ENCODE measurements around the gene VPS13A.
"Not testable (repeated sequence)": the region's sequence is repeated elsewhere in the genome, so short reads cannot be mapped to it uniquely, and the experiment has no call there.

Gene VPS13A

DNA sequence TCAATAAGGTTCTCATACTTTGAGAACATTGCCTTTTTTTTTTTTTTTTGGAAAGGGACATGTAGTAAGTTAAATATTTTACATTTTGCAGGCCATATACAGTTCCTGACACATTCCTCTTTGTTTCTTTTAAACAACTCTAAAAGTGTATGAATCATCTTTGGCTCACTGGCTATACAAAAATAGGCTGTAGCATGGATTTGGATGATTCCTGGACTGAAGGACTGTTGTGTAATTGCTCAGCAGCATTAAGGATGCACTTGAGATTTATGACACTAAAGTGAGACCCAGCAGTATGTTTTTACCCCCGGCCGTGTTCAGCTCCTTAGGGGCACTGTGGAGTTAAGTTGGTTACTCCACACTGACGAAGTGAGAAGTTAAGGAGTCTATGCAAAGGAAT is 41.3 kb downstream of the VPS13A start:
- Histone ChIP-seq H3K9me3 (no peaks in the 10 kb centered on the region), H3K36me3 (replicated peaks) (peaks cover 3% of the 10 kb centered on the region; the same call in 1 of the 2 replicates), H3K27me3 (ENCODE audit: low read depth) (no peaks in the 10 kb centered on the region), H3K4me1 (no peaks in the 10 kb centered on the region), H3K4me3 (no peak overlapping the region)
- no peak for DNase-seq (ENCODE audit: low spot score in 2 of 2)
- in situ Hi-C loops (cut with MboI; ENCODE audit: low sequenced_read_pairs), result no loop called here

DNA sequence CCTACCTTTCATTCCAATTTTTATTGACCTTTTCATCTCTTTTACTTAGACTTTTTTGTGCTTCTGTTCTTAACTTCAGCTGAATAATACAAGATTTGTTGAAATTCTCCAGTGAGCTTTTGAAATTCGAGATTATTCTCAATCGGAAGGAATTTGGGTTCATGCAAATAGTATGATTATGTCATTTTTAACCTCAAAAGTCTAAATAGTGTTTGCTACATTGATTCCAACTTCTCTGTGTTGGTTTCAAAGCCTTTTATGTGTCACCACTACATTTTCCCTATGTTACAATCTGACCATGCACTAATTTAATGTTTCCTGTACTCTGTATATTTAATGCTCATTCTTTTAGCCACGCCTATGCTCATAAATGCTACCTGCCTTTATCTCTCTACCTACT is 44.1 kb downstream of the VPS13A start:
- no peaks in the 10 kb centered on the region for H3K9me3 ChIP-seq
- no peaks in the 10 kb centered on the region for H3K27me3 ChIP-seq (ENCODE audit: low read depth)
- no peak overlapping the region for H3K4me3 ChIP-seq
- in situ Hi-C loops (cut with MboI; ENCODE audit: low sequenced_read_pairs), result no loop called here
- H3K4me1 ChIP-seq, result no peaks in the 10 kb centered on the region
- peaks cover 3% of the 10 kb centered on the region; the same call in 1 of the 2 replicates for H3K36me3 ChIP-seq (replicated peaks)
- no peak for DNase-seq (ENCODE audit: low spot score in 2 of 2)

DNA sequence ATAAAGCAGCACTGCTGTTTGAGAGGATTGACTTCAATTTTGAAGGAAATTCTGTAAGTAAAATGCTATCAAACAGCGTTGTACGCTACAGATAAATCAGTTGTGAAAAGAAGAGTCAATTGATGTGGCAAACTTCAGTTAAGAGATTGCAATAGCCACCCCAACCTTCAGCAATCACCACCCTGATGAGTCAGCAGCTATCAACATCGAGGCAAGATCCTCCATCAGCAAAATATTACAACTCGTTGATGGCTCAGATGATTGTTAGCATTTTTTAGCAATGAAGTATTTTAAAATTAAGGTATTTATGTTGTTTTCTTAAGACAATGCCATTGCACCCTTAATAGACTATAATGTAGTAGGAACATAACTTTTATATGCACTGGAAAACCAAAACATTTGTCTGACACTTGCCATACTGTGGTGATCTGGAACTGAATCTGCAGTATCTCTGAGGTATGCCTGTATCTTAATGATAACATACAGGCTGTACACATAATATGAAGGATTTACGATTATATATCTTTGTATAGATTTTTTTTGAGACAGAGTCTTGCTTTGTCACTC is 47.5 kb downstream of the VPS13A start:
- Histone ChIP-seq H3K9me3 (no peaks in the 10 kb centered on the region), H3K4me3 (no peak overlapping the region), H3K36me3 (replicated peaks) (peaks cover 14% of the 10 kb centered on the region), H3K4me1 (no peaks in the 10 kb centered on the region), H3K27me3 (ENCODE audit: low read depth) (no peaks in the 10 kb centered on the region)
- no peak for DNase-seq (ENCODE audit: low spot score in 2 of 2)
- in situ Hi-C loops (cut with MboI; ENCODE audit: low sequenced_read_pairs), result no loop called here

DNA sequence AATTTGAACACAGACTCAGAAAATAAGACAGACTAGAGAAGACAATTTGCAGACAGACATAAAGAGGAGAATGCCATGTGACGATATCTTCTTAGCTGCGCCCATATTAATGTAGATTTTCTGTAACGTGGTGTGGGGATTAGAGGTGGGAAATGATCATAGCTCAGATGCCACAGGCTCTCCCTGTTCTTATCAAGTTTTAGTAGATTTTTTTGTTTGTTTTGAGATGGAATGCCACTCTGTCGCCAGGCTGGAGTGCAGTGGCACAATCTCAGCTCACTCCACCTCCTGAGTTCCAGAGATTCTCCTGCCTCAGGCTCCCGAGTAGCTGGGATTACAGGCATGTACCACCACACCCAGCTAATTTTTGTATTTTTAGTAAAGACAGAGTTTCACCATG is 59.4 kb downstream of the VPS13A start:
- Histone ChIP-seq H3K36me3 (replicated peaks) (peaks cover 2% of the 10 kb centered on the region), H3K4me1 (no peaks in the 10 kb centered on the region), H3K27me3 (ENCODE audit: low read depth) (no peaks in the 10 kb centered on the region), H3K4me3 (no peak overlapping the region), H3K9me3 (no peaks in the 10 kb centered on the region)
- no peak for DNase-seq (ENCODE audit: low spot score in 2 of 2)
- in situ Hi-C loops (cut with MboI; ENCODE audit: low sequenced_read_pairs), result no loop called here

DNA sequence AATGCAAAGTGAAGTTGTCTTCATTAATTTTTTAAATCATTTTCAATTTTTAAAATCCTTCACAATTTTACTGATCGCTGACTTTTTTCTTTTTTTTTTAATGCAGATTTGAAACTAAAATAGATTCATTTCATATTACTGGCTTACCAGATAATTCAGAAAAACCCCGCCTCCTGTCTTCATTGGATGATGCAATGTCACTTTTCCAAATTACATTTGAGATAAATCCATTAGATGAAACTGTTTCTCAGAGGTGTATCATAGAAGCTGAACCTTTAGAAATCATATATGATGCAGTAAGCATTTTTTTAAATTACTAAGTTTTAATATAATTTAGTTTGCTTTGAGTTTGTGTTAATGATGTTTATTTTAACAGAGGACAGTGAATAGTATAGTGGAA is 60.6 kb downstream of the VPS13A start:
- no peaks in the 10 kb centered on the region for H3K4me1 ChIP-seq
- H3K9me3 ChIP-seq, result no peaks in the 10 kb centered on the region
- in situ Hi-C loops (cut with MboI; ENCODE audit: low sequenced_read_pairs), result no loop called here
- no peaks in the 10 kb centered on the region for H3K27me3 ChIP-seq (ENCODE audit: low read depth)
- no peak for DNase-seq (ENCODE audit: low spot score in 2 of 2)
- H3K4me3 ChIP-seq, result no peak overlapping the region
- peaks cover 5% of the 10 kb centered on the region for H3K36me3 ChIP-seq (replicated peaks)

DNA sequence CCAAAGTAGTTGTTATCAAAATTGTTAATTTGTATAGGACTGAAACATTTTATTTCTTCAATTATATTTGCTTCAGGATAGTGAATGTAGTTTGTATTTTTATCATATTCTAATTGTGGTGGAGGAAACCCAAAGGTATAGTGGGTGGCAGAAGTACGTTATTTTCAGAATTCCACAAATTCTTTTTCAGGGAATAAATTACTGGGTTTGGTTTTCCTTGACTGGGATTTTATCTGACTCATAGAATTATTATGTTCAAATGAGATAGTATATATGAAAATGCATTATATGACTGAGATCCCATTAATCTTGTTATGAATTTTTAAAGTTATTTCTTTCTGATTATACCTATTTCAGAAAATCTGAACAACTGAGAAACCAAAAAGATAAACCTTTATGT is 73.7 kb downstream of the VPS13A start:
- in situ Hi-C loops (cut with MboI; ENCODE audit: low sequenced_read_pairs), result no loop called here
- Histone ChIP-seq H3K4me3 (no peak overlapping the region), H3K4me1 (no peaks in the 10 kb centered on the region), H3K27me3 (ENCODE audit: low read depth) (no peaks in the 10 kb centered on the region), H3K9me3 (no peaks in the 10 kb centered on the region), H3K36me3 (replicated peaks) (no peaks in the 10 kb centered on the region)
- DNase-seq (ENCODE audit: low spot score in 2 of 2), result no peak

DNA sequence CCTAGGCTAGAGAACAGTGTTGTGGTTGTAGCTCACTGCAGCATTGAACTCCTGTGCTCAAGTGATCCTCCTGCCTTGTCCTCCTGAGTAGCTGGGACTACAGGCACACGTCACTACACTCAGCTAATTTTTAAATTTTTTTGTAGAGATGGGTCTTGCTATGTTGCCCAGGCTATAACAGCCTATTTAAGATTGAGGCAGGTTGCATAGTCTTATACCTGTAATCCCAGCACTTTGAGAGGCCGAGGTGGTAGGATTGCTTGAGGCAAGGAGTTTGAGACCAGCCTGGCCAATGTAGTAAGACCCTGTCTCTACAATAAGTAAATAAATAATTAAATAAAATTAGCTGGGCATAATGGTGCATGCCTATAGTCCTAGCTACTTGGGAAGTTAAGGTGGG is 79.9 kb downstream of the VPS13A start:
- H3K4me1 ChIP-seq, result no peaks in the 10 kb centered on the region
- in situ Hi-C loops (cut with MboI; ENCODE audit: low sequenced_read_pairs), result no loop called here

DNA sequence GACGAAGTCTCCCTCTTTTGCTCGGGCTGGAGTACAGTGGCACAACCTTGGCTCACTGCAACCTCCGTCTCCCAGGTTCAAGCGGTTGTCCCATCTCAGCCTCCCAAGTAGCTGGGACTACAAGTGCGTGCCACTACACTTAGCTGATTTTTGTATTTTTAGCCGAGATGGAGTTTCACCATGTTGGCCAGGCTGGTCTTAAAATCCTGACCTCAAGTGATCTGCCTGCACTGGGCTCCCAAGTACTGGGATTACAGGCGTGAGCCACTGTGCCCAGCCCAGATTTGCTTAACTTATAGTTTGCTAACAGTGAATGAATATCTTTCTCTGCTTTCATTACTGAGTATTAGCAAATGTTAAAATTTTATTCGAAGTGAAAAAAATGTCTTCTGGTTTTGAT is 84.3 kb downstream of the VPS13A start:
- Histone ChIP-seq H3K4me1 (no peaks in the 10 kb centered on the region), H3K9me3 (no peaks in the 10 kb centered on the region), H3K4me3 (no peak overlapping the region), H3K27me3 (ENCODE audit: low read depth) (no peaks in the 10 kb centered on the region), H3K36me3 (replicated peaks) (no peaks in the 10 kb centered on the region; the same call in 1 of the 2 replicates)
- DNase-seq (ENCODE audit: low spot score in 2 of 2), result no peak
- in situ Hi-C loops (cut with MboI; ENCODE audit: low sequenced_read_pairs), result no loop called here

More for the DNA sequence above, 79.9 kb downstream of the VPS13A start:
- Histone ChIP-seq H3K27me3 (ENCODE audit: low read depth) (no peaks in the 10 kb centered on the region), H3K36me3 (replicated peaks) (no peaks in the 10 kb centered on the region), H3K9me3 (no peaks in the 10 kb centered on the region), H3K4me3 (no peak overlapping the region)
- no peak for DNase-seq (ENCODE audit: low spot score in 2 of 2)

DNA sequence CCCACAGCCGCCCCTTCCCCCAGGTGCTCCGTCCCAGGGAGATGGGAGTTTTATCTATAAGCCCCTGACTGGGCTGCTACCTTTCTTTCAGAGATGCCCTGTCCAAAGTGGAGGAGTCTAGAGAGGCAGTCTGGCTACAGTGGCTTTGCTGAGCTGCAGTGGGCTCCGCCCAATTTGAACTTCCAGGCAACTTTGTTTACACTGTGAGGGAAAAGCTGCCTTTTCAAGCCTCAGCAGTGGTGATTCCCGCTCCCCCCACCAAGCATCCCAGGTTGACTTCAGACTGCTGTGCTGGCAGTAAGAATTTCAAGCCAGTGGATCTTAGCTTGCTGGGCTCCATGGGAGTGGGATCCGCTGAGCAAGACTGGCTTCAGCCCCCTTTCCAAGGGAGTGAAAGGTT is 90.4 kb downstream of the VPS13A start:
- H3K27me3 ChIP-seq (ENCODE audit: low read depth); H3K36me3 ChIP-seq (replicated peaks); in situ Hi-C loops (cut with MboI; ENCODE audit: low sequenced_read_pairs); H3K4me1 ChIP-seq; H3K4me3 ChIP-seq; DNase-seq (ENCODE audit: low spot score in 2 of 2); H3K9me3 ChIP-seq: not testable (repeated sequence)

DNA sequence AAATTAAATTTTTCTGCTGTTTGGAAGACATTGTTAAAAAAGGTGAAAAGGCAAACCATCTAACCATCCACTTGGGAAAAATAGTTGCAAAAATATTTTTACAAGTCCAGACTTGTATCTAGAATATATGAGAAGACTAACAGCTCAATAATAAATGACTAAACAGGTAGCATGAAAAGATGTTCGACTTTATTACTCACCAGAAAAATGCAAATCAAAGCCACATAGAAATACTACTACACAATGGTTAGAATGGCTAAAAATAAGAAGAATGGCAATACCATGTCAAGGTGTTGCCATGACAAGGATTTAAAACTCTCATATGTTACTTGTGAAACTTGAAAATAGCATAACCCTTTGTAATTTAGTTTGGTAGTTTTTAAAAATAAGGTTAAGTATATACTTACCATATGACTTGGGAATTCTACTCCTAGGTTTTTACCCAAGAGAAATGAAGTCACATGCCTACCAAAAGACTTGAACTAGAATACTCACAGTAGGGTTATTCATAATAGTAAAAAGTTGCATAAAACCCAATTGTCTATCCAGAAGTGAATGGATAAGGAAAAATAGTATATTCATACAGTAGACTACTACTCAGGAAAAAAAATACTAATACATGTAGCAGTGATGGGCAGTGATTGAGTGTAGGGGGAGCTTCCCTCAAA is 93.8 kb downstream of the VPS13A start:
- peaks cover 16% of the 10 kb centered on the region for H3K4me1 ChIP-seq
- H3K36me3 ChIP-seq (replicated peaks), result no peaks in the 10 kb centered on the region
- no peak overlapping the region for H3K4me3 ChIP-seq
- no peaks in the 10 kb centered on the region for H3K9me3 ChIP-seq
- H3K27me3 ChIP-seq (ENCODE audit: low read depth), result no peaks in the 10 kb centered on the region
- in situ Hi-C loops (cut with MboI; ENCODE audit: low sequenced_read_pairs), result no loop called here
- DNase-seq (ENCODE audit: low spot score in 2 of 2), result no peak

DNA sequence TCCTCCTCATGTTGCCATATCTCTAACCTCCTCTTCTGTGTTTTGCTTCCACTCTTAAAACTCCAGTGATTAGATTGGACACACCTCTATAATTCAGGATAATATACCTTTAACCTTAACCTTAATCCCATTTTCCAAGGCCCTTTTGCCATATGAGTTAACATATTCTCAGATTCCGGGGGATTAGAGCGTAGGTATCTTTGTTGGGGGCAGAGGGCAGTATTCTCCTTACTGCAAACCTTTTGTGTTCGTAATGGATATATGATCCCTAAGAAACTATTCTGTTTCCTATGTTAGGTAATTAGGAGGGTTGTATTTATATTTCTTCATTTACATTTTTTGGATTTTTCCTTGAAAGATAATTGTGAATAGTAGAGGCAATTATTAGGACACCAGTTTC is 99.5 kb downstream of the VPS13A start:
- no peak for DNase-seq (ENCODE audit: low spot score in 2 of 2)
- Histone ChIP-seq H3K9me3 (no peaks in the 10 kb centered on the region), H3K36me3 (replicated peaks) (no peaks in the 10 kb centered on the region; the same call in 1 of the 2 replicates), H3K27me3 (ENCODE audit: low read depth) (no peaks in the 10 kb centered on the region), H3K4me3 (no peak overlapping the region), H3K4me1 (peaks cover 20% of the 10 kb centered on the region)
- in situ Hi-C loops (cut with MboI; ENCODE audit: low sequenced_read_pairs), result no loop called here

DNA sequence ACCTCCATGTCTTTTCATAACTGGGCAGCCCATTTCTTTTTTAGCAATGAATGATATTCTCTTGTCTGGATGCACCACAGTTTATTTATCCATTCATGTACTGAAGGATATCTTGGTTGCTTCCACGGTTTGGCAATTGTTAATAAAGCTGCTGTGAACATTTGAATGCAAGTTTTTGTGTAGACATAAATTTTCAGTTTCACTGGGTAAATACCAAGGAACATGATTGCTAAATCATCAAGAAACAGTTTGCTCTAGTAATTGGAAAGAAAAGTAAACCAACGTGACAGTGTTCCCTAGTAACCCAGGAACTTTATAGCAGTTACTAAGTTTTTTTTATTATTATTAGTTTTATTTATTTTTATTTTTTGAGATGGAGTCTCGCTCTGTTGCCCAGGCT is 100.4 kb downstream of the VPS13A start:
- Histone ChIP-seq H3K27me3 (ENCODE audit: low read depth) (no peaks in the 10 kb centered on the region), H3K4me1 (peaks cover 15% of the 10 kb centered on the region), H3K36me3 (replicated peaks) (no peaks in the 10 kb centered on the region; the same call in 1 of the 2 replicates), H3K9me3 (no peaks in the 10 kb centered on the region), H3K4me3 (no peak overlapping the region)
- in situ Hi-C loops (cut with MboI; ENCODE audit: low sequenced_read_pairs), result no loop called here
- DNase-seq (ENCODE audit: low spot score in 2 of 2), result no peak

DNA sequence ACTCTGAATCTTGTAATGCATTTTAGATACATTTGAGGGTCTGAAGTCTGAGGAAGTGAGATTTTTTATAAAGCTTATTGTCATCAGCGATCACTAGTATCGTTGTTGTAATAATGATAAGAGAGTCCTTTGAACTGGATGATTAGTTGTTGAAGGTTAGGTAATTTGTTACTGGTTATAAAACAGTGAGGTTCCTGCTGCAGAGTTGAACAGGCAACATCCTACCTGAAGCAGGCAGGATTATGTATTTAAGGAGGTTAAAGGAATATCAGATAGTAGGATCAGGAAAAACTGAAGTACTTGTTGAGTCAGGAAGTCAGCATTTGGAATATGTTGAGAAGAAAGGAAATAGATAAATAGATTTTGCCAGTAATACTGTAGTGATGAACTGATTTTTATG is 106.7 kb downstream of the VPS13A start:
- no peaks in the 10 kb centered on the region; the same call in 1 of the 2 replicates for H3K36me3 ChIP-seq (replicated peaks)
- in situ Hi-C loops (cut with MboI; ENCODE audit: low sequenced_read_pairs), result no loop called here

DNA sequence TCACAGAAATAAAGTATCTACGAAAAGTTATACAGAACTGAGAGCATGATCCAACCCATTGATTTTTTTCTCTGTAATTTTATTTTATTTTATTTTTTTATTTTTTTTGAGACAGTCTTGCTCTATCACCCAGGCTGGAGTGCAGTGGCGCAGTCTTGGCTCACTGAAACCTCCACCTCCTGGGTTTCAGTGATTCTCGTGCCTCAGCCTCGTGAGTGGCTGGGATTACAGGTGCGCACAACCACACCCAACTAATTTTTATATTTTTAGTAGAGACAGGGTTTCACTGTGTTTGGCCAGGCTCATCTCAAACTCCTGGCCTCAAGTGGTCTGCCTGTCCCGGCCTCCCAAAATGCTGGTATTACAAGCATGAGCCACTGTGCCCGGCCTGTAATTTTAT is 107.3 kb downstream of the VPS13A start:
- Histone ChIP-seq H3K27me3 (ENCODE audit: low read depth) (no peaks in the 10 kb centered on the region), H3K36me3 (replicated peaks) (no peaks in the 10 kb centered on the region; the same call in 1 of the 2 replicates)
- in situ Hi-C loops (cut with MboI; ENCODE audit: low sequenced_read_pairs), result no loop called here

More for the DNA sequence above, 106.7 kb downstream of the VPS13A start:
- Histone ChIP-seq H3K4me1 (no peaks in the 10 kb centered on the region), H3K4me3 (no peak overlapping the region), H3K27me3 (ENCODE audit: low read depth) (no peaks in the 10 kb centered on the region), H3K9me3 (no peaks in the 10 kb centered on the region)
- DNase-seq (ENCODE audit: low spot score in 2 of 2), result no peak

DNA sequence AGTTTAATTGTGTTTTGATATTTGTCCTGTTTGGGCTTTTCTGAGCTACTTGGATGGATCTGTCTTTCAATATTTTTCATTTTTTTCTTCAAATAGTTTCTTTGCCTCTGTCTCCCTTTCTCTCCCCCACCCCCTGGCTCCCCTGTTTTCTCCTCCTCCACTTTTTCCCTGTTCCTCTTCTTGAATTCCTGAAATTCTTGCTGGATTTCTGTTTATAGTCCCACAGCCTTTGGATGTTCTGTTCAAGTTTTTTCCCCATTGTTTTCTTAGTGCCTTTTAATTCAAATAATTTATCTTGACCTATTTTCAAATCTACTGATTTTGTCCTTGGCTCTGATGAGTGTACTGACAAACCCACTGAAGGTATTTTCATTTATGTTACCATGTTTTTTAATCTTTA is 113.0 kb downstream of the VPS13A start:
- peaks cover 7% of the 10 kb centered on the region for H3K4me1 ChIP-seq
- H3K27me3 ChIP-seq (ENCODE audit: low read depth), result no peaks in the 10 kb centered on the region
- H3K9me3 ChIP-seq, result no peaks in the 10 kb centered on the region
- in situ Hi-C loops (cut with MboI; ENCODE audit: low sequenced_read_pairs), result no loop called here
- no peak overlapping the region for H3K4me3 ChIP-seq
- no peak for DNase-seq (ENCODE audit: low spot score in 2 of 2)
- H3K36me3 ChIP-seq (replicated peaks), result no peaks in the 10 kb centered on the region

More for the DNA sequence above, 107.3 kb downstream of the VPS13A start:
- Histone ChIP-seq H3K4me3 (no peak overlapping the region), H3K9me3 (no peaks in the 10 kb centered on the region), H3K4me1 (no peaks in the 10 kb centered on the region)
- DNase-seq (ENCODE audit: low spot score in 2 of 2), result no peak
